Measurements from ENCODE around the gene PRKAG2. TPM values are rescaled to one million over a fixed set of nuclear protein-coding genes. Genes with fewer than 3 reads are reported as not detected.

The PRKAG2 gene
- total and polyA plus RNA-seq, 2 of the 8 experiments (the other 6 are each of a cell fraction or from before 2014, with no cell fraction given), result 7.5 to 18.1 TPM

DNA sequence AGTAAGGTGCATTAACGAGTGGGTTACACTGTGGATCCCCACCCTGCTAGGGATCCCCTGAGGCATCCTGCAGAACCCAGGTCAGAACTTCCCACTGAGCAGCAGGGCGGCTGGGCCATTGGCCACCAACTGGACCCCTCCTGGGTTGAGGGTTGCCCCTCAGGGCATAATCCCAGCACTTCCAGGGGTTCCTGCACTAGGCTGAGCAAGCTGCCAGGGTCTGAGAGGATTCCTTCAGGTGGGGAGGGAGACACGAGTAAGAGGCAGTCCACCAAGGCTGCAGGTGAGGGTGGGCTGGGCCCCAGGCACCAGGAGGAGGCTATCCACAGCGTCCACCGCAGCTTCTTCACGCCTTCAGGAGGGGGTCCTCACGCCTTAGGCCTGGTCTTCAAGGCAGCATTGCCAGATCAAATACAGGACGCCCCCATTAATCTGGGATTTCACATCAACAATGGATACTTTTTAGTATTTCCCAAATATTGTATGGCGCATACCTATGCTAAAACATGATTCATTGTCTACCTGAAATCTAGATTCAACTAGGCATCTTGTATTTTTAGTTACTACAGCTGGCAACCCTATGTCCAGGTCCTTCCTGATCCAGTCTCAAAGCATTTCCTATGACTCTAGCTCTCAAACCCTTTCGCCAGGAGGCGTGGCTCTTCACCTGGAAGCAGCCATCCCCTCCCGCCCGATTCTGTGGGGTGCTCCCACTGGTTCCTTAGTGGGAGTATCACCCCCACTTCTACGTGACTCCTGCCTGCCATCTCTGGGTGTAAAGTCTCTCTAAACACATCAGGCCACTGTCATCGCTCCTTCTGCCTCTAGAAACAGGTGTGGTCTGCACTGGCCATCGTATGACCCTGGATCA is 4.1 kb downstream of the PRKAG2 start:
- Histone ChIP-seq H4K8ac (ENCODE audit: extremely low read depth, insufficient read depth, low read length) (no peak overlapping the region), H3K4me1 (replicated peaks in 1 of 4; ENCODE audit: control insufficient read depth in 3 of 4, insufficient read depth in 4 of 4, low read length in 3 of 4) (peaks cover 0 to 13% (median 3%) of the 10 kb centered on the region in 4 experiments; a peak in 6 of 7 replicates), H3K27me3 (replicated peaks in 1 of 4; ENCODE audit: control insufficient read depth in 3 of 4, extremely low read depth in 1 of 4, insufficient read depth in 3 of 4, low read length in 3 of 4) (peaks cover 1 to 15% (median 6%) of the 10 kb centered on the region in 4 experiments), H3K4ac (replicated peaks; ENCODE audit: insufficient read length, low read depth, low read length) (no peak overlapping the region), H4K20me1 (replicated peaks in 1 of 2; ENCODE audit: control insufficient read depth in 1 of 2, insufficient read depth in 2 of 2, low read length in 2 of 2) (no peaks in the 10 kb centered on the region), H3K23me2 (ENCODE audit: low read depth, low read length) (peaks cover 21% of the 10 kb centered on the region), H3K23ac (ENCODE audit: insufficient read length) (no peak overlapping the region), H3K36me3 (ENCODE audit: control insufficient read depth in 2 of 4, insufficient read depth in 4 of 4, low read length in 3 of 4) (no peaks in the 10 kb centered on the region), H3K27ac (ENCODE audit: low read depth, low read length) (no peak overlapping the region), H2BK5ac (ENCODE audit: low read depth, low read length) (no peak overlapping the region), H2BK20ac (ENCODE audit: low read length) (no peak overlapping the region), H2BK12ac (ENCODE audit: low read depth, low read length) (no peak overlapping the region), H2BK15ac (ENCODE audit: low read length) (no peak overlapping the region), H3K4me2 (ENCODE audit: insufficient read depth in 1 of 2, low read depth in 2 of 2, low read length in 2 of 2) (no peak overlapping the region), H3K18ac (ENCODE audit: extremely low read depth, low read length) (no peak overlapping the region), H3K9me3 (ENCODE audit: insufficient read depth in 2 of 2, low read depth in 1 of 2, low read length in 1 of 2) (no peaks in the 10 kb centered on the region), H3K9ac (replicated peaks in 1 of 4; ENCODE audit: extremely low read depth in 1 of 4, low read depth in 3 of 4, low read length in 3 of 4) (no peak overlapping the region), H4K91ac (replicated peaks; ENCODE audit: insufficient read length, low read length) (no peak overlapping the region), H3K79me1 (ENCODE audit: low read depth, low read length) (no peaks in the 10 kb centered on the region), H2BK120ac (replicated peaks; ENCODE audit: low read depth, low read length) (no peak overlapping the region), H3K4me3 (ENCODE audit: extremely low read depth in 1 of 4, insufficient read depth in 2 of 4, low read depth in 3 of 4, low read length in 4 of 4) (no peak overlapping the region), H2AFZ (ENCODE audit: low read length) (no peak overlapping the region), H3K14ac (ENCODE audit: insufficient read length) (no peak overlapping the region), H2AK5ac (ENCODE audit: low read depth, low read length) (no peak overlapping the region), H3K79me2 (ENCODE audit: control insufficient read depth in 1 of 2, insufficient read depth in 2 of 2, low read length in 2 of 2) (no peaks in the 10 kb centered on the region), H4K5ac (ENCODE audit: insufficient read length, low read depth, low read length) (no peak overlapping the region), H3K56ac (replicated peaks; ENCODE audit: insufficient read length, low read depth, low read length) (no peak overlapping the region)
- TF ChIP-seq BRCA1 (IDR thresholded peaks at IDR 0.05; ENCODE audit: low read depth, low read length), result no peak
- TF ChIP-seq HDAC2 (IDR thresholded peaks at IDR 0.05; ENCODE audit: borderline replicate concordance in 1 of 2, low read depth in 2 of 2, low read length in 2 of 2), result no peak
- no peak for TF ChIP-seq CTBP2 (IDR thresholded peaks at IDR 0.05; ENCODE audit: borderline replicate concordance, insufficient read depth, insufficient read length, low read length)
- TF ChIP-seq SAP30 (IDR thresholded peaks at IDR 0.05; ENCODE audit: insufficient read depth, insufficient replicate concordance, low read length), result no peak
- TF ChIP-seq CEBPB (IDR thresholded peaks at IDR 0.05; ENCODE audit: low read depth, low read length), result no peak
- TF ChIP-seq EP300 (IDR thresholded peaks at IDR 0.05; ENCODE audit: borderline replicate concordance in 1 of 2, low read depth in 2 of 2, low read length in 2 of 2), result no peak
- no peak for DNase-seq (ENCODE audit: low read depth in 1 of 2, low spot score in 2 of 2)
- WGBS, 2 experiments (ENCODE audit: extremely low coverage in 1 of 2, insufficient coverage in 1 of 2, insufficient read length in 1 of 2, insufficient replicate concordance in 2 of 2, low coverage in 1 of 2, low lambda C conversion rate in 2 of 2, missing lambda C conversion rate in 1 of 2), result 87% methylated on average over 16 of the region's 16 CpGs; no CpG with 5 or more reads in 1 of the 2 experiments
- CTCF ChIA-PET (ENCODE audit: partially characterized antibody), result no interaction called here
- POLR2A ChIA-PET (ENCODE audit: partially characterized antibody), result interaction anchor here (0.6 kb wide), 1 partner anchor 311 kb away, joined by 3 read pairs; no protein-coding TSS in a partner anchor
- FAIRE-seq, result no peak

Data from H1 (cell line).